HG03378 (cell line): ENCODE data around the gene CSTF1.
"Not testable (repeated sequence)": the region's sequence is repeated elsewhere in the genome, so short reads cannot be mapped to it uniquely, and the experiment has no call there.

Experiments
- ATAC-seq: cut with Tn5 transposase; IDR thresholded peaks from one replicate; pipeline ENCODE4 v1.9.1; 2021; ENCODE audit warnings: mild to moderate bottlenecking, moderate library complexity; ENCODE audit not compliant: unreplicated experiment

Gene CSTF1

GRCh38 chr20:56403465-56403864 is 11.0 kb downstream of the CSTF1 start:
- ATAC-seq = no peak

GRCh38 chr20:56405356-56405755 is 12.9 kb downstream of the CSTF1 start:
- ATAC-seq = not testable (repeated sequence)

- ATAC-seq = no peak
These were observed 14.5 kb downstream of the CSTF1 start for GRCh38 chr20:56406910-56407309.

GRCh38 chr20:56409521-56409920 is 17.1 kb downstream of the CSTF1 start:
- ATAC-seq = no peak

- ATAC-seq = no peak
These were observed 17.5 kb downstream of the CSTF1 start for GRCh38 chr20:56409956-56410355.

GRCh38 chr20:56411287-56411686 is 18.8 kb downstream of the CSTF1 start:
- not testable (repeated sequence) for ATAC-seq

- ATAC-seq = no peak
These were observed 19.5 kb downstream of the CSTF1 start, which contains the start of gene CASS4 for GRCh38 chr20:56411759-56412472. CASS4 (plus strand) TSS chr20:56412260; CDS start chr20:56412459, 199 bp downstream.

GRCh38 chr20:56412473-56412790 is 20.0 kb downstream of the CSTF1 start:
- ATAC-seq = no peak

- ATAC-seq = no peak
These were observed 20.5 kb downstream of the CSTF1 start for GRCh38 chr20:56412949-56413348.

- no peak for ATAC-seq
These were observed 22.7 kb downstream of the CSTF1 start for GRCh38 chr20:56414842-56415765.

- no peak for ATAC-seq
These were observed 25.0 kb downstream of the CSTF1 start for GRCh38 chr20:56417402-56417801.

- ATAC-seq = no peak
These were observed 25.5 kb downstream of the CSTF1 start for GRCh38 chr20:56417911-56418310.

- no peak for ATAC-seq
These were observed 26.0 kb downstream of the CSTF1 start for GRCh38 chr20:56418385-56418861.

GRCh38 chr20:56420028-56420427 is 27.6 kb downstream of the CSTF1 start:
- ATAC-seq = no peak

- ATAC-seq = no peak
These were observed 28.7 kb downstream of the CSTF1 start for GRCh38 chr20:56420940-56421688.

GRCh38 chr20:56422076-56422823 is 29.8 kb downstream of the CSTF1 start:
- ATAC-seq = no peak

GRCh38 chr20:56422824-56423189 is 30.4 kb downstream of the CSTF1 start:
- no peak for ATAC-seq

- ATAC-seq = no peak
These were observed 30.8 kb downstream of the CSTF1 start for GRCh38 chr20:56423211-56423610.

GRCh38 chr20:56423886-56424285 is 31.4 kb downstream of the CSTF1 start:
- ATAC-seq = no peak

- no peak for ATAC-seq
These were observed 32.5 kb downstream of the CSTF1 start for GRCh38 chr20:56424931-56425330.

GRCh38 chr20:56426026-56426425 is 33.6 kb downstream of the CSTF1 start:
- ATAC-seq = no peak
